Measurements from ENCODE around the gene PLD3. TPM values are rescaled to one million over a fixed set of nuclear protein-coding genes. Genes with fewer than 3 reads are reported as not detected.

PLD3 gene
- total and polyA plus RNA-seq, 3 experiments from 2014 or later: 48.2 to 73.6 (median 53.0) TPM

GRCh38 chr19:40377876-40378385 is 29.4 kb downstream of the PLD3 start:
- POLR2A ChIA-PET: no interaction called here
- Mint-ChIP-seq H3K4me3 (no peak overlapping the region), H3K36me3 (peaks cover 3 to 40% (median 3%) of the 10 kb centered on the region in 3 donors), H3K9me3 (no peaks in the 10 kb centered on the region), H3K27ac (no peak overlapping the region), H3K4me1 (peaks cover 0 to 9% (median 5%) of the 10 kb centered on the region in 3 donors), H3K27me3 (peaks cover 0 to 2% of the 10 kb centered on the region in 2 donors)
- no peak for DNase-seq
- H3K27ac ChIP-seq (ENCODE audit: low read depth, low read length): no peak overlapping the region
- CTCF ChIA-PET: no interaction called here
- H3K4me1 ChIP-seq (ENCODE audit: insufficient read depth, low read length): no peaks in the 10 kb centered on the region
- no peaks in the 10 kb centered on the region for H3K27me3 ChIP-seq (ENCODE audit: insufficient read depth, low read length, poor library complexity, severe bottlenecking)
- H3K36me3 ChIP-seq (ENCODE audit: insufficient read depth, low read length): no peaks in the 10 kb centered on the region
- H3K9me3 ChIP-seq (ENCODE audit: low read length): no peaks in the 10 kb centered on the region
- no peak overlapping the region for H3K4me3 ChIP-seq (ENCODE audit: low read length)

- peaks cover 3 to 37% (median 3%) of the 10 kb centered on the region in 3 donors for H3K36me3 Mint-ChIP-seq
- POLR2A ChIA-PET: no interaction called here
Observed at GRCh38 chr19:40378509-40378908, 30.0 kb downstream of the PLD3 start.

GRCh38 chr19:40379446-40380198 is 31.1 kb downstream of the PLD3 start:
- DNase-seq: no peak
- Histone ChIP-seq H3K27ac (ENCODE audit: low read depth, low read length) (no peak overlapping the region), H3K4me3 (ENCODE audit: low read length) (no peak overlapping the region), H3K36me3 (ENCODE audit: insufficient read depth, low read length) (no peaks in the 10 kb centered on the region), H3K4me1 (ENCODE audit: insufficient read depth, low read length) (no peaks in the 10 kb centered on the region), H3K9me3 (ENCODE audit: low read length) (no peaks in the 10 kb centered on the region), H3K27me3 (ENCODE audit: insufficient read depth, low read length, poor library complexity, severe bottlenecking) (no peaks in the 10 kb centered on the region)
- H3K27me3 Mint-ChIP-seq: peaks cover 0 to 6% of the 10 kb centered on the region in 2 donors
- CTCF ChIA-PET: interaction anchor here (0.5 kb wide), 1 partner anchor 134 kb away, joined by 3 read pairs; no protein-coding TSS in a partner anchor
- POLR2A ChIA-PET: no interaction called here
- peak overlapping the region in 1 of 8 donors; percentile 46 for H3K27ac Mint-ChIP-seq
- no peaks in the 10 kb centered on the region for H3K9me3 Mint-ChIP-seq
- H3K36me3 Mint-ChIP-seq: peaks cover under 1 to 28% (median 3%) of the 10 kb centered on the region in 3 donors
- peaks cover 0 to 5% (median 2%) of the 10 kb centered on the region in 3 donors for H3K4me1 Mint-ChIP-seq
- H3K4me3 Mint-ChIP-seq: no peak overlapping the region

More at GRCh38 chr19:40378509-40378908, 30.0 kb downstream of the PLD3 start:
- peaks cover 0 to 6% of the 10 kb centered on the region in 2 donors for H3K27me3 Mint-ChIP-seq
- Histone ChIP-seq H3K9me3 (ENCODE audit: low read length) (no peaks in the 10 kb centered on the region), H3K36me3 (ENCODE audit: insufficient read depth, low read length) (no peaks in the 10 kb centered on the region), H3K27ac (ENCODE audit: low read depth, low read length) (no peak overlapping the region), H3K27me3 (ENCODE audit: insufficient read depth, low read length, poor library complexity, severe bottlenecking) (no peaks in the 10 kb centered on the region), H3K4me1 (ENCODE audit: insufficient read depth, low read length) (no peaks in the 10 kb centered on the region), H3K4me3 (ENCODE audit: low read length) (no peak overlapping the region)
- CTCF ChIA-PET: no interaction called here
- H3K27ac Mint-ChIP-seq: no peak overlapping the region
- DNase-seq: no peak
- H3K4me1 Mint-ChIP-seq: peaks cover 0 to 9% (median 5%) of the 10 kb centered on the region in 3 donors
- H3K4me3 Mint-ChIP-seq: no peak overlapping the region
- H3K9me3 Mint-ChIP-seq: no peaks in the 10 kb centered on the region

- Mint-ChIP-seq H3K4me3 (no peak overlapping the region), H3K4me1 (no peaks in the 10 kb centered on the region), H3K27ac (peak overlapping the region in 1 of 8 donors; percentile 46), H3K36me3 (peaks cover 0 to 23% (median 3%) of the 10 kb centered on the region in 3 donors), H3K27me3 (peaks cover 0 to 10% of the 10 kb centered on the region in 2 donors), H3K9me3 (no peaks in the 10 kb centered on the region)
- Histone ChIP-seq H3K4me3 (ENCODE audit: low read length) (no peak overlapping the region), H3K4me1 (ENCODE audit: insufficient read depth, low read length) (no peaks in the 10 kb centered on the region), H3K9me3 (ENCODE audit: low read length) (no peaks in the 10 kb centered on the region), H3K36me3 (ENCODE audit: insufficient read depth, low read length) (no peaks in the 10 kb centered on the region), H3K27ac (ENCODE audit: low read depth, low read length) (no peak overlapping the region), H3K27me3 (ENCODE audit: insufficient read depth, low read length, poor library complexity, severe bottlenecking) (no peaks in the 10 kb centered on the region)
- no peak for DNase-seq
- ChIA-PET POLR2A (no interaction called here), CTCF (interaction anchor here (1.0 kb wide), 1 partner anchor 240 kb away, joined by 3 read pairs; no protein-coding TSS in a partner anchor)
Observed at GRCh38 chr19:40380199-40381037, 31.9 kb downstream of the PLD3 start.

GRCh38 chr19:40381321-40381720 is 32.8 kb downstream of the PLD3 start:
- Mint-ChIP-seq H3K27ac (peak overlapping the region in 2 of 8 donors; percentile 3 to 51), H3K9me3 (no peaks in the 10 kb centered on the region), H3K36me3 (peaks cover 0 to 16% (median 3%) of the 10 kb centered on the region in 3 donors), H3K27me3 (peaks cover 0 to 10% of the 10 kb centered on the region in 2 donors), H3K4me1 (no peaks in the 10 kb centered on the region), H3K4me3 (no peak overlapping the region)
- ChIA-PET CTCF (interaction anchor here (1.0 kb wide), 1 partner anchor 241 kb away, joined by 3 read pairs; no protein-coding TSS in a partner anchor), POLR2A (no interaction called here)
- no peaks in the 10 kb centered on the region for H3K27me3 ChIP-seq (ENCODE audit: insufficient read depth, low read length, poor library complexity, severe bottlenecking)
- H3K27ac ChIP-seq (ENCODE audit: low read depth, low read length): no peak overlapping the region
- H3K9me3 ChIP-seq (ENCODE audit: low read length): no peaks in the 10 kb centered on the region
- no peak overlapping the region for H3K4me3 ChIP-seq (ENCODE audit: low read length)
- DNase-seq: no peak
- no peaks in the 10 kb centered on the region for H3K4me1 ChIP-seq (ENCODE audit: insufficient read depth, low read length)
- H3K36me3 ChIP-seq (ENCODE audit: insufficient read depth, low read length): no peaks in the 10 kb centered on the region

- Histone ChIP-seq H3K36me3 (ENCODE audit: insufficient read depth, low read length) (no peaks in the 10 kb centered on the region), H3K9me3 (ENCODE audit: low read length) (no peaks in the 10 kb centered on the region), H3K27me3 (ENCODE audit: insufficient read depth, low read length, poor library complexity, severe bottlenecking) (no peaks in the 10 kb centered on the region), H3K4me1 (ENCODE audit: insufficient read depth, low read length) (no peaks in the 10 kb centered on the region), H3K4me3 (ENCODE audit: low read length) (no peak overlapping the region), H3K27ac (ENCODE audit: low read depth, low read length) (no peak overlapping the region)
- Mint-ChIP-seq H3K9me3 (no peaks in the 10 kb centered on the region), H3K4me3 (no peak overlapping the region), H3K36me3 (peaks cover 0 to 5% (median 0%) of the 10 kb centered on the region in 3 donors), H3K27me3 (peaks cover 0 to 10% of the 10 kb centered on the region in 2 donors), H3K4me1 (no peaks in the 10 kb centered on the region), H3K27ac (no peak overlapping the region)
- POLR2A ChIA-PET: no interaction called here
- DNase-seq: no peak
- CTCF ChIA-PET: no interaction called here
Observed at GRCh38 chr19:40383668-40384248, 35.3 kb downstream of the PLD3 start.

GRCh38 chr19:40387155-40387554 is 38.7 kb downstream of the PLD3 start:
- no peaks in the 10 kb centered on the region for H3K36me3 ChIP-seq (ENCODE audit: insufficient read depth, low read length)
- H3K4me3 ChIP-seq (ENCODE audit: low read length): no peak overlapping the region
- Mint-ChIP-seq H3K27me3 (peaks cover 0 to 10% of the 10 kb centered on the region in 2 donors), H3K36me3 (no peaks in the 10 kb centered on the region), H3K27ac (no peak overlapping the region), H3K4me3 (no peak overlapping the region), H3K4me1 (no peaks in the 10 kb centered on the region), H3K9me3 (no peaks in the 10 kb centered on the region)
- no peaks in the 10 kb centered on the region for H3K9me3 ChIP-seq (ENCODE audit: low read length)
- no peak for DNase-seq
- POLR2A ChIA-PET: interaction anchor here (0.6 kb wide), 1 partner anchor 35 kb away, joined by 3 read pairs; no protein-coding TSS in a partner anchor
- CTCF ChIA-PET: no interaction called here
- no peak overlapping the region for H3K27ac ChIP-seq (ENCODE audit: low read depth, low read length)
- no peaks in the 10 kb centered on the region for H3K27me3 ChIP-seq (ENCODE audit: insufficient read depth, low read length, poor library complexity, severe bottlenecking)
- H3K4me1 ChIP-seq (ENCODE audit: insufficient read depth, low read length): no peaks in the 10 kb centered on the region

Measured in CD8-positive, alpha-beta memory T cell (primary cell).